Amniotic epithelial cell (primary cell): ENCODE data around the gene CDIPT.

Experiments used
- DNase-seq: peaks from one replicate; pipeline ENCODE4 v3.0.0-alpha.2; 2010; ENCODE audit warnings: low read depth

CDIPT gene

DNA sequence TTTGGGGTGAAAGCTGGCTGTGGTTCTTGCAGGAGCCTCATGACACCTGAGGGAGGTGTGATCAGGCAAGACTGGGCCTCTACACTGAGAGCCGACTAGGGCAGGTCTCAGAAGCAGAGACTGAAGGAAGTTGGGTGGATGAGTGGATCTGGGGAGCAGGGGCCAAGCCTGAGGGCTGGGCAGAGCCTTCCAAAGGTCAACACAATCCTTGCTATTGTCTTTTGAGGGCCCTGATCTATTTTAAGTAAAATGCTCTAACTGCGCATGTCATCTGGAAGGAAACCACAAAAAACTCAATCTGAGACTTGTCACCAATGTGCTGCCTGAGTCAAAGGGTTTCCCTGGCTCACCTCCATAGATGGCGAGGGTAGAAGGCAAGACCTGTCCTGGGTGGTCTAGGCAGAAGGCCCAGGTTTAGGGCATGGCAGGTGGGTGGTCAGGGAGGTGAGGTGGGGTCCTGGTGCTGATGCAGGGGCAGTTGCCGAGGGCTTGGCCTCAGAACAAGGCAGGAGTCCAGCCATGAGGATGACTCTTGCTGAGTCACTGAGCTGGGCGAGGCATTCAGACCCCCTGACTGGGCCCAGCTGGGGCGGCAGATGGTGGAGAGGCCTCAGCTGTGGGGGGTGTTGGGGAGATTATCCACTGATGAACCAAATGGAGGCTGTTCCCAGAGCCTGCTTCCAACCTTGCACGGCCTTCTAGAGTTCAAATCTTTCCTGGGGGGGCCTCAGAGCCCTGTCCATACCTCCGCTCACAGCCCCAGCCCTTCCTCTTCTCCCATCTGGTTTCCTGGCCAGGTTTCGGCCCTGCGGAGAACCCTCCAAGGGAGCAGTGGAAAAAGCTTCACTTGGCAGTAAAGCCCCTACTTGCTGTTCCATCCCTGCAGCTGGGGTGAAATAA lies 37.6 kb downstream of the CDIPT start:
- DNase-seq, result peak; percentile 72

DNA sequence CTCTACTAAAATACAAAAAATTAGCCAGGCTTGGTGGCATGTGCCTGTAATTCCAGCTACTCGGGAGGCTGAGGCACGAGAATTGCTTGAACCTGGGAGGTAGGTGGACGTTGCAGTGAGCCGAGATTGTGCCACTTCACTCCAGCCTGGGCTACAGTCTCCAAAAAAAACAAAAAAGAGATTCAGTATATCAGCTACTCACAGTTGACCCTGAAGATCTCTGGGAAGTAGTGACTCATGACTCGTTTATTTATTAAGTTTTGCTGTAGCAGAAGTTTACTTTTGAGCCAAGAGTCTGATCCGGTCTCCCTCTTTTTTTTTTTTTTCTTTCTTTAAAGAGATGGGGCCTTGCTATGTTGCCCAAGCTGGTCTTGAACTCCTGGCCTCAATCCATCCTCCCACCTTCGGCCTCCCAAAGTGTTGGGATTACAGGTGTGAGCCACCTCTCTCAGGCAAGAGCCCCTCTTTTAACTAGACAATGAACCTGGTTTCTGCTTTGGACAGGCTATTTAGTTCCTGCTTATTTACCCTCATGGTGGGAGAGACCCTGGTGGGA lies 38.4 kb downstream of the CDIPT start:
- DNase-seq, result peak; percentile 81

DNA sequence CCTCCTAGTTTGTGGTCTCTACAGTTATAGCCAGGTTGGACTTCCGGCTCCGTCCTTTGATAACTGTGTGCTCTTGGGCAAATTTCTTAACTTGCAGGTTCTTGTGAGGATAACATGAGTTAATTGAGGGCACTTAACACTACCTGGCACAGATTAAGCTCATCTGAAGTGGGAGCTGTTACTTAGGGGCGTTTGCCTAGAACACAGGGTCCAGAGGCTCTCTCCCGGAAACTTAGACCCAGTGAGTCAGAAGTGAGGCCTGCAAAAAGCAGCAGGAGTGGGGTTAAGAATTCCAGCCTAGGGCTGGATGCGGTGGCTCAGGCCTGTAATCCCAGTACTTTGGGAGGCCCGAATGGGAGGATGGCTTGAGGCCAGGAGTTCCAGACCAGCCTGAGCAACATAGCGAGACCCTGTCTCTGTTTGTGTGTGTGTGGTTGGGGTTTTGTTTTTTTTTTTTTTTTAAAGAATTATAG lies 41.3 kb downstream of the CDIPT start:
- DNase-seq, result peak; percentile 92

DNA sequence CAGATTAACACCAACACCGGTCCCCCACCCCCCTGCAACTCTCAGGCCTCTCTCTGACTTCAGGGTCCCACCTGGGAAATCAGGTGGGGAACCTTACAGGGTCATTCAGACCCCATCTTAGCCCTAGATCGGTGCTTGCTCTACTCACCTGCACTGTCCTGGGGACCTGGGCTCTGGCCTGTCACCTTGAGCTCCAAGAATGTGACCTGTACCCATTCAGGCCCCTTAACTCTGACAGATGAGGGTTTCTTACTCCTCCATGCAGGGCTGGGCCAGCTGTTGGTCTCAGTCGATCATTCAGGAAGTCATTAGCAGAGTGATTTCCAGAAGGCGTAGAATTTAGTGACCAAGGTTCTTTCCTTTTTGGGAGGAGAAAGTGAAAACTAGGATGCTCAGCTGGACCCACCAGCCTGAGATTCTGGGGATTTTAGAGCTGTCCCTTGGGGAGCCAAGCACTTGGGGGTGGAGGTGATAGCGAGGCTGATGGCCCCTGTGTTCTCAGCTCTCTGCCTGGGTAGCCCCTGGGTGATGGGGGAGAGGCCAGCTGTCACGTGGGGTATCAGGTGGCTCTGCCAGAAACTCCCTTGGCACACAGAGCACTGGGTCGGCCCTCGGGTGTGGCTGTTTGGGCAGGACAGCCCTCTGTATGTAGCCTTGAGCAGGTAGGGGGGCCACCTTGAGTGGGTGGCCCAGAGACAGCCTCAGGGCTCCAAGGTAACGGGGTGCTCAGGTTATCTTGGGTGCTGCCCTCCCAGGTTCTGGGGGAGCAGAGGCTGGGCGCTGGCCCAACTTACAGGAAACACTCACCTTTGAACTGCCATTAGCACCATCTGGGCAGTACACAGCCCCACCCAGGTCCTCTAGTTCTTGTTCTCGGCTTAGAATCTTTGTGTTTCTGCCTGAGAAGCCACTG lies 42.0 kb downstream of the CDIPT start:
- DNase-seq, result peak; percentile 26

DNA sequence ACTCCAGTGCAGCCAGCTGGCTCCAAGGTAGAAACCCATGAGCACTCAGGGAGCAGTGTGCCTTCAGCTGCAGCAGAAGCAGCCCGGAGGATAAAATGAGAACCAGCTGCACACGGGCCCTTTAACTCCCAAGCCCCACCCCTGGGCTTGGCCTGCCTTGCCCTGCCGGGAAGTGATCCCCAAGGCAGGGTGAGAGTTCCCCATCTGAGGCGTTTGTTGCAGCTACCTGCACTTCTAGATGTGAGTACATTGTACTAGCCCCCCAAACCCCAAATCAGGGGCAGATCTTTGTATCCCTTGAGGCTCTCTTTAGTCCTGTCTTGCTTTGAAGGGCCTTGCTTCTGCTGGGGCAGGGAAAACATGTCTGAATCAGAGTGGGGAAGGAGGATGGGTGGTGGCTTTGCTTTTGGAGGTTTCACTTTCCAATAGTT lies 42.7 kb downstream of the CDIPT start, which contains the start of gene MVP:
Gene MVP (plus strand): TSS at position 192 of the 431 bp plus-strand sequence. CDS start 10,088 bp downstream, outside the sequence.
- peak; percentile 64 for DNase-seq

DNA sequence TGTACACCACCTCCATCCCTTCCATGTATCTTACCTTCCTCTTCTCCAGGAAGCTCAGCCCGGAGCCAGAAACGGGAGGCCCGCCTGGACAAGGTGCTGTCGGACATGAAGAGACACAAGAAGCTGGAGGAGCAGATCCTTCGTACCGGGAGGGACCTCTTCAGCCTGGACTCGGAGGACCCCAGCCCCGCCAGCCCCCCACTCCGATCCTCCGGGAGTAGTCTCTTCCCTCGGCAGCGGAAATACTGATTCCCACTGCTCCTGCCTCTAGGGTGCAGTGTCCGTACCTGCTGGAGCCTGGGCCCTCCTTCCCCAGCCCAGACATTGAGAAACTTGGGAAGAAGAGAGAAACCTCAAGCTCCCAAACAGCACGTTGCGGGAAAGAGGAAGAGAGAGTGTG lies 43.5 kb downstream of the CDIPT start:
- DNase-seq, result peak; percentile 58

DNA sequence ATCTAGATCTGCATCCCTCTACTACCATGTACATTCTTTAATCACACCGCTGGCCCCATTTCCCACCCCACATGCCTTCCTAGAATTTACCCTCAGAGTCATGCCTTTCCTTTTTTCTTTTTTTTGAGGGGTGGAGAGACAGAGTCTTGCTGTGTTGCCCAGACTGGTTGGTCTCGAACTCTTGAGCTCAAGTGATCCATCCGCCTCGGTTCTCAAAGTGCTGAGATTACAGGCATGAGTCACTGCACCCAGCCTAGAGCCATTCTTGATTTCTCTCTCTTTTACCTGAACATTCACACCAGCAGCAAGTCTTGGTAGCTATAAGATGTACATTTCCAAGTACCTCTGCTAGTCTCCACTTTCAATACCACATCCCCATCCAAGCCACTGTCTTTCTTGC lies 44.9 kb downstream of the CDIPT start:
- DNase-seq, result no peak

DNA sequence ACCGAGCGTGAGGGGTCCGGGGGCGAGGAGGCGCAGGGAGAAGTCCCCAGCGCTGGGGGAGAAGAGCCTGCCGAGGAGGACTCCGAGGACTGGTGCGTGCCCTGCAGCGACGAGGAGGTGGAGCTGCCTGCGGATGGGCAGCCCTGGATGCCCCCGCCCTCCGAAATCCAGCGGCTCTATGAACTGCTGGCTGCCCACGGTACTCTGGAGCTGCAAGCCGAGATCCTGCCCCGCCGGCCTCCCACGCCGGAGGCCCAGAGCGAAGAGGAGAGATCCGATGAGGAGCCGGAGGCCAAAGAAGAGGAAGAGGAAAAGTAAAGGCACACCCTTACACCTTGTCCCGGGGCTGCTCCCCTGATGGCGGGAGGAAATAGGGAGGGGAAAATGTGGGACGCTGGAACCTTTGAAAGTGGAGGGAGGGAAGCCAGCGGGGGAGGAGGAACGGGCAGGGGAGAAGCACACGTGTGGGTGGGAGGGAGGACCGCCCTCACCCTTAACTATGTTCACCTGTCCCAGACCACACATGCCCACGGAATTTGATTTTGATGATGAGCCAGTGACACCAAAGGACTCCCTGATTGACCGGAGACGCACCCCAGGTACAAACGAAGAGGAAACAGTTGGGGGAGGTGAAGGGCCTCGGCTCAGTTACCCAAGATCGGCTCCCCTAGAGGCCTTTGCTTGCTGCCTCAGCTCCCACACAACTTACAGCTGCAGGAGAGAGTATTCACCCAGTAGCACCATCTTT lies 46.2 kb downstream of the CDIPT start:
- peak; percentile 71 for DNase-seq

DNA sequence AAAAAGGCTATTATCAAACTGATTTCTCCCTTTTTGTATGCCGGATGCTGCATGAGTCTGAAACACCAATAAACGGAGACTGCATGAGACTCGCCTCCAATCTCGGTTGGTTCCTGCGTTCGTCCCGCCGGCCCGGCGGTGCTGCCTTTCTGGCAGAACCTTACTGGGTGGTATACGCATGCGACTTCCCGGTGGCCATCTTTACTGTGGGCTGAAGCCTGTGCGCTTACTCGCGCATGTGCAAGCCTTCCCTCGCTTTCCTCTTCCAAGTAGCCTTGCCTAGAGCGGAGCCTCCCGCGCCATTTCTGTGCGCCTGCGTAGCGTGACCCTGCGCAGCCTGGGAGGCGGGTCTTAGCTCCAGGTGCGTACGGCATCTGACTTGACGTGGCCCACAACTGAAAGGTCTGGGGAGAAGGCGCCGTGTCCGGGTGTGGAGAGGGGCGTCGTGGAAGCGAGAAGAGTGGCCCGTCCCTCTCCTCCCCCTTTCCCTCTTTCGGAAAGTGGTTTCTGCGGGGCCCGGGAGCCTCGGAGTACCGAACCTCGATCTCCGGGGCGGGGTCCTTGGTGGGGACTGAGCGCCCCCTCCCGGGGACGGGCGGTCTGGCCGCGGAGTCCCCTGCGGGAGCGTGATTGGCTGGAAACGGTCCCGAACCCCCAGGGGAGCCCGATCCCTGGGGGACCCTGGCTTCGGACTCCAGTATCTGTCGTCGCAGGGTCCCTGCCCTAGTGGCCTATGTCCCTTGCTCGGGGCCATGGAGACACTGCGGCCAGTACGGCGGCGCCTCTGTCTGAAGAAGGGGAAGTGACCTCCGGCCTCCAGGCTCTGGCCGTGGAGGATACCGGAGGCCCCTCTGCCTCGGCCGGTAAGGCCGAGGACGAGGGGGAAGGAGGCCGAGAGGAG lies 47.0 kb downstream of the CDIPT start, which contains the start of gene PAGR1:
Gene PAGR1 (plus strand): TSS at position 360 of the 901 bp plus-strand sequence. CDS start 374 bp downstream, at position 734.
- DNase-seq, result peak; percentile 100

DNA sequence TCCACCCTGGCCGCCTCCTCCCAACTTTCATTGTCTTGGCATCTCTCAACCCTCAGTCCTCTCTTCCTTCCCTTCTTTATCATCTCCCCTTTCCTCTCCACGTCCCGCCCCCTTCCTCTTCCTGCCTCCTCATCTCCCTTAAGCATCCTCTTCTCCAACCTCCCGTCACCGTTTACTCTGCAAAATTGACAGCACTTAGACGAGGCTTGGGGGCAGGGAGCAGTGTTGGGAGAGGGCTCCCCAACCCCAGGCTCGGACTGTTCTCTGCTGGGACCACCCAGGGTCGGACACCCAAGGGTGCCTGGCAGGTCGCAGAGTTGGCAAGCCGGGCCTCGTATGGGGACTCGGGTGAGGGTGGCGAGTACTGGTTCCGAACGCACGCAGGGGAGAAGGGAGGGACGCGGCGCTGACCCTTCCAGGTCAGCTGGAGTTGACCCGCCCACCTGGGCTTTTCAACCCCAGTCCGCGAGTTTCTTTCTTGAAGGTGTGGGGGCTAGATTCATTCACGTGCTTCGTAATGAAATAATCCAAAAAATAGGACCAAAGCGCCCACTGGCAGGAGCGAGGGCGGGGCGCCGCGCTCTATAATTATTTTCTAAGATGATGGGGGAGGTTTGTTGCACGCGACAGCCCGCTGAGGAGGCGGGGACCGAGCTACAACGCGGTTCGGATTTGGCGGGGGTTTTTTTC lies 47.8 kb downstream of the CDIPT start:
- DNase-seq, result no peak

DNA sequence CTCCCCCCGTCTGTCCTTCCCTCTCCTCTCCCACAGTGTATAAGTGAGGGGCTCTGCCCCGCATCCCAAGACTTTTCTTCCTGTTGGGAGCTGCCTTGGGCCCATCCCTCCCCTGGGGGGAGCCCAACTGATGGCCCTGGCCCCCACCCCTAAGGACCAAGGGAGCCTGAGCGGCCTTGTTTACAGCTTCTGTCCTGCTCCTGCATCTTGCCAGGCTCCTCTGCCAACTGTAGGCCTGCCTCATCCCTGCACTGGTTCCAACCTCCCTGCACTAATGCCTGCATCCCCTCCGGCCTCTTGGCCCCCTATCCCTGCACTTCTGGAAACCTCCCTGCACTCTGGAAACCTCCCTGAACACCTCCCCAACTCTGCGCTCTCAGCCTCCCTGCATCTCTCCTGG lies 48.4 kb downstream of the CDIPT start:
- no peak for DNase-seq

DNA sequence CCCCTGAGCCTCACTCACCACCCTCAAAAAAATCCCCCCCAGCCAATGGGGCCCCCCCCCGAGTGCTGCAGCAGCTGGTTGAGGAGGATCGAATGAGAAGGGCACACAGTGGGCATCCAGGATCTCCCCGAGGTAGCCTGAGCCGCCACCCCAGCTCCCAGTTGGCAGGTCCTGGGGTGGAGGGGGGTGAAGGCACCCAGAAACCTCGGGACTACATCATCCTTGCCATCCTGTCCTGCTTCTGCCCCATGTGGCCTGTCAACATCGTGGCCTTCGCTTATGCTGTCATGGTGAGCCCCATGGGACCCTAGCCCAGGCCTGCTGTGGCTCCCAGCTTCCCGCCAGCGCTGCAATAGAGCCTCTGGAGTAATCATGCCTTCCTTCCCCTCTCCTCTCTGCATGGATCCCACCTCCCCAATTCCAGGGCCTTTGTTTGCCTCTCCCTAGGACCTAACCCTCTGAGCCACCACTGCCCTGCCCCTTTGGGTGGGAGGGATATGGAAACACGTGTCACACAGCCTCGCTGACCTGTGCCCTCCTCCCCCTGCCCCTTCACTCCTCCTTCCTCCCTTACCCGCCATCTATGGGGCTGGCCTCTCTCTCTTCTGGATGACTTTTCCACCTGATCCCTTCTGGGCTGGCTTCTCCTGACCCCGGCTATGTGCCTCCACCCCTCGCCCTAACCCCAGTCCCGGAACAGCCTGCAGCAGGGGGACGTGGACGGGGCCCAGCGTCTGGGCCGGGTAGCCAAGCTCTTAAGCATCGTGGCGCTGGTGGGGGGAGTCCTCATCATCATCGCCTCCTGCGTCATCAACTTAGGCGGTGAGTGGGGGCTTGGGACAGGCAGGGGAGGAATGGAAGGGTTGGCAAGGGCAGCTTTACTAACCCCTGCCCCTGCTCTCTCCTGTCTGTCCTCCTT lies 49.1 kb downstream of the CDIPT start:
- no peak for DNase-seq

DNA sequence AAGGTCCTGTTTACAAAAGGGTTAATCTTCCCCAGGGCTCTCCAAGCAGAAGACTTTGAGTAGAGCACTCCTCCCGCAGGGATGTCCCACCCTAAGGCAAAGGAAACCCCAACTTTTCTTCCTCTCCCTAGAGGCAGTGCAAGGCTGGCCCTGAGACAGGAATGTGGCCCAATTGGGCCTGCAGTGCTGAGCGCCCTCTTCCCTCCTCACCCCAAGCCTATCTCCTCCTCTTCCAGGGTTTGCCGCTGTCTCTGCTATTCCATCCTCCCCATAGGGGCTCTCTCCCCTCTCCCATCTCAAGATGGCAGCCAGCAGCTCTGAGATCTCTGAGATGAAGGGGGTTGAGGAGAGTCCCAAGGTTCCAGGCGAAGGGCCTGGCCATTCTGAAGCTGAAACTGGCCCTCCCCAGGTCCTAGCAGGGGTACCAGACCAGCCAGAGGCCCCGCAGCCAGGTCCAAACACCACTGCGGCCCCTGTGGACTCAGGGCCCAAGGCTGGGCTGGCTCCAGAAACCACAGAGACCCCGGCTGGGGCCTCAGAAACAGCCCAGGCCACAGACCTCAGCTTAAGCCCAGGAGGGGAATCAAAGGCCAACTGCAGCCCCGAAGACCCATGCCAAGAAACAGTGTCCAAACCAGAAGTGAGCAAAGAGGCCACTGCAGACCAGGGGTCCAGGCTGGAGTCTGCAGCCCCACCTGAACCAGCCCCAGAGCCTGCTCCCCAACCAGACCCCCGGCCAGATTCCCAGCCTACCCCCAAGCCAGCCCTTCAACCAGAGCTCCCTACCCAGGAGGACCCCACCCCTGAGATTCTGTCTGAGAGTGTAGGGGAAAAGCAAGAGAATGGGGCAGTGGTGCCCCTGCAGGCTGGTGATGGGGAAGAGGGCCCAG lies 50.0 kb downstream of the CDIPT start:
- DNase-seq, result no peak

DNA sequence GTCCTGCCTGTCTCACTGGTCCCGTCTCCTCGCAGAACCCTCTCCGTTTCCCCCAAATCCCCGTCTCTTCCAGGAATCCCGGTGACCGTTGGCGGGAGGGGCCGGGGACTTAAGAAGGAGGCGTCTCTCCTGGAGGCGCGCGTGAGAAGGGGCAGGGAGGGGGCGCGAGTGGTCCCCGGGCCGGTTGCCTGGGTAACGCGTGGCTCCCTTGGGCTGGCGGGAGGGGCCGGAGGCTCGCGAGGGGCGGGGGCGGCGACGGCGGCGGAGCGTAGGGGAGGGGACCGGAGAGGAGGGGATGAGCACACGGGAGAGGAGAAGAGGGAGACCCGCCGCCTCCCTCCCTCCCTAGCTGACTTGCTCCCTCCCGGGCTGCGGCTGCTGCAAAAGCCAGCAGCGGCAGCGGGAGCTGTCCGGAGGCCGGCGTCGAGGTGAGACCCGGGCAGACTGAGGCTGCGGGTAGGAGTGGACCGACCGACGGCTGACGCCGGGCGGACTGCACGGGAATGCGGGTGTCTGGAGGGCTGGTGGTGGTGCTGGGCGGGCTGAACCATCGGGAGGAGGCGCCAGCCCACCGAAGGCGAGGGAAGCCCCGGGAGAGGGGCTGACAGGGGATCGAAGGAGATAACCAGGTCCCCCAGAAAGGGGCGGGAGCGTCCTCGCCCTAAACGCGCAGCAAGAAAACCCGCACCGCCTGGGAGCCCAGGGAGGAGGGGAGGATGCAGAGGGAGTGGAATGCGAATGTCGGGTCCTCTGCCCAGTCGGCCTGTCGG lies 50.9 kb downstream of the CDIPT start, which contains the start of gene PRRT2:
Gene PRRT2 (plus strand): TSS at position 298 of the 770 bp plus-strand sequence. CDS start 862 bp downstream, outside the sequence.
- DNase-seq, result peak; percentile 37

DNA sequence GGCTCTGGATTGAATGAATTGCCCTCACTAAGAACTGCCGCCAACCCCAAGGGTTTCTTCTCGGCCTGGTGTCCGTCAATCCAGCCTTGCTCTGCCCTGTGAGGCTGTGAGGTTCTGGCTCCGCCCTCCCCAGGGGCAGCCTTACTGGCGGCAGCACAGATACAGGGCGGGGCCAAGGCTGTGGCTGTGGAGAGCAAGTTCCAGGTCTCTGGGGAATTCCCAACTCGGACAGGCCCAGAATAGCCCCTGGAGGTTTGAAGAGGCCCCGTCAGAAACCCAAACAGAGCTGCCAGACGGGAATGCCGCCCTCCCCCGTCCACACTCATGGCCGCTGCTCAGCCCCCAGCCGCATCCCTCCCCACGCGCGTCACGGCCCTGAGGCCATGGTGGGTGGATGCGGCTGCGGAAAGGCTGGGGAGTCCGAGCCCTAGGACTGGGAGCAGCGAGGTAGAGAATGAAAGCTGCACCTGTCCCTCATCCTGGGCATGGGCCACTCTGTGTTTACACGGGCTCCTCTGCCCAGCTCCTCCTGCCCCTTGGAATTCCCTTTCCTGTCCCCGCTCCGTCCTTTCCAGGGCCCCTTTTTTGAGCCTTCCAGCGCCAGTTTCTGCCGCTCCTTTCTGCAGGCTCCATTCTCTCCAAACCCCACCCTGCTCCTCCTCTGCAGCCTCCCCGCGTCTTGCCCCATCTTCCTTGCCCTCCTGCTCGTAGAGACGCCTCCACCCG lies 51.7 kb downstream of the CDIPT start:
- peak; percentile 97 for DNase-seq

DNA sequence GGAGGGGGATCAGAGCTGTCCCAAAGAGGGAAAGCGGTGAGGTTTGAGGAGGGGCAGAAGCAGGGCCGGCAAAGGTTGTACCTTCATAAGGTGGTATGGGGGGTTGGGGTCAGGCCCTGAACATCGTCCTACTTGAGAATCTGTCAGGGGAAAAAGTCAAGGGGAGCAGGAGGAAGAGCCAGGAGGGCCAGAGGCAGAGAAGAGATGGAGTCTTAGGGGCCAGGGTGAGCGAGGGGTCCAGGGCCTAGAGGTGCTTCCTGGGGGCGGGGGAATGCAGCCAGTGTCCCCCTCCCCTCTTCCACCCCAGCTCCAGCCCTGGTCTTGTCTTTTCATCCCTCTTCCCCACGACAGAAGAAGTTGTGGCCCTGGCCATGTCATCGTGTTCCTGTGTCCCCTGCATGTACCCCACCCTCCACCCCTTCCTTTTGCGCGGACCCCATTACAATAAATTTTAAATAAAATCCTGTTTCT lies 52.3 kb downstream of the CDIPT start:
- DNase-seq, result no peak
